ENCODE results near the gene HMG20B.

The HMG20B gene

GRCh38 chr19:3608079-3608641, 35.4 kb downstream of the HMG20B start:
- DNase-seq: no peak

GRCh38 chr19:3608750-3609322, 36.1 kb downstream of the HMG20B start:
- no peak for DNase-seq

DNA sequence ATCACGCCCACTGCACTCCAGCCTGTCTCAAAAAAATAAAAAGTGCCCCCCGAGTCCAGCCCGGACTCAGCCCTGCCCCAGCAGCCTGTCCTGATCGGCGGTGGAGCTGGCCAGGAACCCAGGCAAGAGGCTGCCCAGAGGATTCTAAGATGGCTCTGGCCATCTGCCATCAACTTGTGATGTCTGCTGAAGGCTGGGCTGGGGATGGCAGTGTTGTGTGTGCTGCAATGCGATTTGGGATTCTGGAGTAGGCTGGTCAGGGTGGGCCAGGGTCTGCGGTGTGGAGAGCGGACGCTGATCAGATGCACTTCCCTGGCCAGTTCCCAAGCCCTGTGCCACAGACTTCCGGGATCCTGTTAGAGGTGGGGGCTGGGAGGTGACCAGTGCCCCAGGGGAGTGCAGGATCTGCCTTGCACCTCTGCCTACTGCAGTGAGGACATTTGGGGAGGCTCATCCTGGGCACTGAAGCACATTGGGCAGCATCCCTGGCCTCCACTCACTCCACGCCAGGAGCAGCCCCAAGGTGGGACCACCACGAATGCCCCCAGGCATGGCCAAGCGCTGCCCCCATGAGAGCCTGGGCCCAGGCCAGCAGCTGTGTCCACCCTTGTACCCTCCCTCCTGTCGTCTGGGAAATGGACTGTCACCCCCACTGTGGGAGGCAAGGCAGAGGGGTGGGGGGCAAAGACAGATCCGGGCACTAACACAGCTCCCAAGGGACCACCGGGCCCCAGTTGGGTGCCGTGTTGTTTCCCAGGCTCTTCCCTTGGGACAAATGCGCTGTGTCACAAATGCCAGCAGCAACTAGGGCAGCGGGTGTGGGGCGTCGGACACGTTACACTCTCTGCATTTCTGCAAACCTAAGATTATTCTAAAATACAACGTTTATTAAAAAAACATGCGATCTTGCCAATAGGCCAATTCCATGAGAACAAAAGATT, 37.3 kb downstream of the HMG20B start:
- no peak for DNase-seq

- DNase-seq: no peak
Measured at GRCh38 chr19:3610745-3611717, 38.3 kb downstream of the HMG20B start.

GRCh38 chr19:3611841-3612240, 39.1 kb downstream of the HMG20B start:
- DNase-seq: no peak

- no peak for DNase-seq
Measured at GRCh38 chr19:3612330-3612729, 39.6 kb downstream of the HMG20B start.

- no peak for DNase-seq
Measured at GRCh38 chr19:3612901-3613741, 40.4 kb downstream of the HMG20B start.

- no peak for DNase-seq
Measured at GRCh38 chr19:3613818-3614661, 41.3 kb downstream of the HMG20B start.

- no peak for DNase-seq
Measured at GRCh38 chr19:3614858-3615505, 42.2 kb downstream of the HMG20B start.

GRCh38 chr19:3615524-3616135, 42.9 kb downstream of the HMG20B start:
- no peak for DNase-seq

- no peak for DNase-seq
Measured at GRCh38 chr19:3617463-3617862, 44.7 kb downstream of the HMG20B start.

- DNase-seq: no peak
Measured at GRCh38 chr19:3618144-3618810, 45.5 kb downstream of the HMG20B start.

DNA sequence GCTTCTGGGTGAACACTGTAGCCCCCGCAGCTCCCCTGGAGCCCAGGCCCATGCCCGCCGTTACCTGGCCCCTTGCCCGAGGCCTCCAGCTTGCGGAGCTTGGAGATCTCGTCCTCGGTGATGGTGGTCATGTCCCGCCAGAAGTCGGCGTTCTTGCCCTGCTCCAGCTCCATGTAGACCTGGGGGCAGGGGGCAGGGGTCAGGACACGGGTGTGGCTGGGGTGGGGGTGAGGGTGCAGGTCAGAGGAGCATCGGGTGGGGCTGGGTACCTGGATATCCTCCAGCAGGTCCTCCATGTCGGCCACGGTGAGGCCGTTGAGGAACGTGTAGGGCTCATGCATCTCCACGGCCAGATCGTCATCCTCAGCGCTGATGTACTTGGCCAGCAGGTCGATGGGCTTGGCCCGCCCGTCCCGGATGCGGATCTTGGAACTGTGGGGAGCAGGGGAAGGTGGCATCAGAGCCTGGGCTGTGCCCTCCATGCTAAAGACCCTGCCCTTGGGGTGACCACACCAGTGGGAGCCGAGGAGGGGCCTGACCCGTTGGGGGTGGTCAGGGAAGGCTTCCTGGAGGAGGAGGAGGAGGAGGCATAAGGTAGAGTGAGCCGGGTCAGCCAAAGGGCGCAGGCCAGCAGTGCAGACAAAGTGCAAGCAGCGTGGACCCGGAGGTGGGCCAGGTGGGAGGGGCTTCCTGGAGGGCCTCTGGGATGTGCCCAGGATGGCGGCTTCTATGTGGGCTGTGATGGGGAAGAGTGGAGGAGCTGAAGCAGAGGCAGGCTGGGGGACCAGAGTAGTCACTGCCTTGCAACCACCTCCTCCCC, 46.3 kb downstream of the HMG20B start:
- no peak for DNase-seq

DNA sequence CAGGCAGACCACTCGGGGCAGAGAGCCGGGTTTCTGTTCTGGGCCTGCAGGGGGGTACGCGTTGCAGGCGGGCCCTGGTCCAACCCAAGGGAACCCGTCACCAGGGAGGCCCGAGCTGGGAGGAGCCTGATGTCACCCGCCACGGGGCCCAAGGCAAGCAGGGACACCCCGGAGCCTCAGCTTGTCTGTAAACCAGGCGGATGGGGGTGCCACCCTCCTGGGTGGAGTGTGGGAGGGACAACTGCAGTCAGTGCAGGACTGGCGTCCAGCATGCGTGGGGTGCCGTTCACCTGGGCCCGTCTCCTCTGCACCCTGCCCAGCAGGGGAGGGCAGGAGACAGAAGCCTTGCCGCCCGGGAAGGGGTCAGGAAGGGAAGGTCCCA, 46.9 kb downstream of the HMG20B start:
- no peak for DNase-seq

GRCh38 chr19:3620145-3620816, 47.5 kb downstream of the HMG20B start:
- DNase-seq: no peak

- DNase-seq: no peak
Measured at GRCh38 chr19:3620817-3621547, 48.2 kb downstream of the HMG20B start.

GRCh38 chr19:3621689-3622088, 48.9 kb downstream of the HMG20B start:
- no peak for DNase-seq

All from NCI-H510A treated with DMSO at 0.1 percent for 48 hours (cell line).